Cardiac fibroblast (primary cell): Measurements from ENCODE around the gene PTPRG.

ENCODE experiments used
- DNase-seq, 2 donors: peaks; one replicate each; pipeline versions ENCODE4 v3.0.0 to v3.0.0-alpha.2; 2010; ENCODE audit warnings: low read depth in 2 of 2
- H3K4me3 ChIP-seq, 2 donors: replicated peaks in 1 of 2; 1 replicate in 1 of 2; 2 replicates in 1 of 2; pipeline ENCODE4 v1.5.1; 2011; ENCODE audit warnings: low read depth in 2 of 2, low read length in 2 of 2, mild to moderate bottlenecking in 2 of 2, moderate library complexity in 1 of 2
- TF ChIP-seq, protein P1 (sequence below): IDR thresholded peaks from one replicate; pipeline ENCODE4 v1.5.1; 2011; ENCODE audit warnings: low read depth, mild to moderate bottlenecking, low read length, inconsistent platforms

PTPRG gene

DNA sequence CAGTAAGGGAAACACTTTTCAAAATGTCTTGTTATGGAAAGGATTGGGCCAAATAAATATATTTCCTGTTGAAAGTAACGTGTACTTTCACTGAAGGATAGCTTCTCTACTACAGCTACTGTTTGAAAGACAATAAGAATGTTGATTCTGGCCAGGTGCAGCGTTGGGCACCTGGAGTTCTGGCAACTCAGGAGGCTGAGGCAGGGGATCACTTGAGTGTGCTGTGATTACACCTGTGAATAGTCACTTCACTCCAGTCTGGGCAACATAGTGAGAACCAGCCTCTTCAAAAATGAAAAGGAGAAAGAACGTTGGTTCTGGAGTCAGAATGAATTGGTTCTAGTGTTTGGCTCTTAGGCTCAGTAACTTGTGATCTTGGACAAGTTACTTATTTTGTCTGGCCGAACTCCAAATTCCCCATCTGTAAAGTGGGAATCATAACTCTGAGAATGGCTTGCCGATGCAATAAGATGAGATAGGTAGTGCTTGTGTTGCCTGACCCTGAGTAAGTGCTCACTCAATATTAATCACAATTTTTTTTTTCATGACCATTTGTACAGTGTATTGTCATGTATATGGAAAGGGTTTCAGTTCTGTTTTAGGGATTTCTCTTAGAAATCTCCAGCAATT lies 310.8 kb downstream of the PTPRG start:
- H3K4me3 ChIP-seq, result no peak overlapping the region
- TF ChIP-seq, protein P1, sequence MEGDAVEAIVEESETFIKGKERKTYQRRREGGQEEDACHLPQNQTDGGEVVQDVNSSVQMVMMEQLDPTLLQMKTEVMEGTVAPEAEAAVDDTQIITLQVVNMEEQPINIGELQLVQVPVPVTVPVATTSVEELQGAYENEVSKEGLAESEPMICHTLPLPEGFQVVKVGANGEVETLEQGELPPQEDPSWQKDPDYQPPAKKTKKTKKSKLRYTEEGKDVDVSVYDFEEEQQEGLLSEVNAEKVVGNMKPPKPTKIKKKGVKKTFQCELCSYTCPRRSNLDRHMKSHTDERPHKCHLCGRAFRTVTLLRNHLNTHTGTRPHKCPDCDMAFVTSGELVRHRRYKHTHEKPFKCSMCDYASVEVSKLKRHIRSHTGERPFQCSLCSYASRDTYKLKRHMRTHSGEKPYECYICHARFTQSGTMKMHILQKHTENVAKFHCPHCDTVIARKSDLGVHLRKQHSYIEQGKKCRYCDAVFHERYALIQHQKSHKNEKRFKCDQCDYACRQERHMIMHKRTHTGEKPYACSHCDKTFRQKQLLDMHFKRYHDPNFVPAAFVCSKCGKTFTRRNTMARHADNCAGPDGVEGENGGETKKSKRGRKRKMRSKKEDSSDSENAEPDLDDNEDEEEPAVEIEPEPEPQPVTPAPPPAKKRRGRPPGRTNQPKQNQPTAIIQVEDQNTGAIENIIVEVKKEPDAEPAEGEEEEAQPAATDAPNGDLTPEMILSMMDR, result no peak
- DNase-seq, result peak; percentile 37 to 50

- TF ChIP-seq, protein P1, result no peak
- H3K4me3 ChIP-seq, result no peak overlapping the region
- peak; percentile 26 to 76 for DNase-seq
Measured at GRCh38 chr3:61875046-61875844, 313.9 kb downstream of the PTPRG start.

DNA sequence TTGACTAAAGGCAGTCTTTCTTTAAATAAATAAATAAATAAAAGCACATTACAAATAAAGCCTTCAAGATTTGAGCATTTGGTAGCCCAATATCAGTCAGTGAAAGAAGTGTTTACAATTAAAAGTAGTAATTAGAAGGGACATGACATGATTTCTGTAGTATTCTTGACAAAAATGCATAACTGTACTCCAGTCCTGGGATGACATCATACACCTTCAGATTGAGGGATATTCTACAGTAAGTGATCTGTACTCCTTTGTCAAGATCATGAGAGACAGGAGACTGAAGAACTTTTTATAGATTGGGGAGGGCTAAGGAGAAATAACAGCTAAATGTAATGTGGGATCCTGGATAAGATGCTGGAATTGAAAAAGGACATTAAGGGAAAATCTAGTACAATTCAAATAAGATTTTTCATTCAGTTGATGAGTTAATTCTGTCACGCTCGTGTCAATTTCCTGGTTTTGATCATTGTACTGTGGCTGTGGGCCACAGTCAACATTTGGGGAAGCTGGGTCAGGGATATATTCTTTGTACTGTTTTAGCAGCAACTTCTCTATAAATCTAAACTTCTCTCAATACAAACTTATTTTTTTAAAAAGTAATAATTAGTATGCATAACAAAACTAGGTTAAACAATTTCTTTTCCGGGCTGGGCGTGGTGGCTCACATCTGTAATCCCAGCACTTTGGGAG lies 314.8 kb downstream of the PTPRG start:
- no peak overlapping the region for H3K4me3 ChIP-seq
- DNase-seq, result no peak
- TF ChIP-seq, protein P1, result no peak

DNA sequence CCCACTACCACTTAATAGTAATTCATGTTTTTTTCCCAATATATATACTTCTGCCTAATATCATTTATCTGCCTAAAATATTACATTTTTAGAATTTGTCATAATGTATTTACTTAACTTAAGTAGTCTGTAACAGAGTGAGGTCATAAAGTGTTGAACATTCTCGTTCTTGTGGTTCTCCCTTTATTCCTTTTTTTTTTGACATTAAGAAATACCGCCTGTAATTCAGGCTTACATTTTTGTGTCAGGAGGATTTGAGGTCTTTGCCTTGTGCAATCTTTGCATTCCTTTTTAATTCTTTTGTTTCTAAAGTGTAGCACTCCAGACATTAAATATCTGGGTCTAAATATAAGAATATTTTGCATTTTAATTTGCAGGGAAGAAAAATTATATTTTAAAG lies 315.4 kb downstream of the PTPRG start:
- H3K4me3 ChIP-seq, result no peak overlapping the region
- TF ChIP-seq, protein P1, result no peak
- DNase-seq, result peak; percentile 74 to 81

GRCh38 chr3:61877359-61878138 lies 316.2 kb downstream of the PTPRG start:
- no peak overlapping the region for H3K4me3 ChIP-seq
- TF ChIP-seq, protein P1, result peak; percentile 24
- DNase-seq, result peak; percentile 26 to 42

DNA sequence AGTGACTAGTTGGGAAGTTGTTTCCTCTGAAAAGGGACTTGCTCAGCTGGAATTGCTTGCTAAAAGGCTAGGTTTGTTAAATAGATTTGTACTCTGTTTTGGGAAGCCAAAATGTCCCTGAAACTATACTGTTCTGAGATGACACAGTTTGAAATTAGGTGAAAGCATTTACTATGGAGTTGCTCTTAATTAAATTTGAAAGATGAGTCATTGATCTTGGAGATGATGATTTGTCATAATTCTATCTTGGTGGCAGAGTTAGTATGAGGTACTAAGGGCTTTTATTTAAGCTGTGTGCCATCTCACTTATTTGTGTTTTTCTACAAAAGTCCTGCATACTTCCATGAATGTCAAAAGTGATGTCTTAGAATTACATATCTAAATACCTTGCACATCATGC lies 320.9 kb downstream of the PTPRG start:
- TF ChIP-seq, protein P1, result no peak
- no peak overlapping the region for H3K4me3 ChIP-seq
- DNase-seq, result no peak
